H1 (cell line): ENCODE measurements around the gene CFAP74.

Experiments used
- CTCF ChIP-seq, 3 experiments: IDR thresholded peaks; 1 replicate in 2 of 3; 2 replicates in 1 of 3; pipeline versions ENCODE4 v1.5.1 to v1.6.1; 2011; ENCODE audit warnings: low read length in 3 of 3, mild to moderate bottlenecking in 3 of 3, inconsistent platforms in 2 of 3, low read depth in 1 of 3, moderate library complexity in 1 of 3; ENCODE audit not compliant: insufficient read depth in 1 of 3; ENCODE audit errors: control extremely low read depth in 1 of 3
- EP300 ChIP-seq, 2 experiments: IDR thresholded peaks; 1 replicate in 1 of 2; 2 replicates in 1 of 2; pipeline ENCODE4 v1.6.1; 2011 to 2012; ENCODE audit warnings: low read depth in 2 of 2, low read length in 2 of 2, mild to moderate bottlenecking in 2 of 2, borderline replicate concordance in 1 of 2, inconsistent platforms in 1 of 2, moderate library complexity in 1 of 2
- JUN ChIP-seq: IDR thresholded peaks from 2 replicates; pipeline ENCODE4 v1.6.1; 2011; ENCODE audit warnings: low read depth, mild to moderate bottlenecking, improper control_type of control experiment, low read length
- JUND ChIP-seq: IDR thresholded peaks from 2 replicates; pipeline ENCODE4 v1.6.1; 2011; ENCODE audit warnings: mild to moderate bottlenecking, improper control_type of control experiment, low read length
- MAFK ChIP-seq: IDR thresholded peaks from 2 replicates; pipeline ENCODE4 v1.6.1; 2012; ENCODE audit warnings: low read depth, mild to moderate bottlenecking, improper control_type of control experiment, low read length
- NRF1 ChIP-seq: IDR thresholded peaks from 2 replicates; pipeline ENCODE4 v1.6.1; 2011; ENCODE audit warnings: mild to moderate bottlenecking, low read depth, low read length, improper control_type of control experiment
- POLR2AphosphoS5 ChIP-seq: IDR thresholded peaks from 2 replicates; pipeline ENCODE4 v1.6.1; 2011; ENCODE audit warnings: low read depth, low read length
- TCF12 ChIP-seq: IDR thresholded peaks from 2 replicates; pipeline ENCODE4 v1.6.1; 2011; ENCODE audit warnings: low read depth, mild to moderate bottlenecking, low read length

- TF ChIP-seq MAFK (no peak), CTCF (IDR thresholded peaks at IDR 0.05; ENCODE audit: control extremely low read depth in 1 of 3, insufficient read depth in 1 of 3, low read depth in 1 of 3, low read length in 3 of 3) (no peak), NRF1 (no peak), EP300 (IDR thresholded peaks at IDR 0.05; ENCODE audit: borderline replicate concordance in 1 of 2, low read depth in 2 of 2, low read length in 2 of 2) (no peak), TCF12 (no peak), JUND (no peak), POLR2AphosphoS5 (no peak), JUN (no peak)
Measured at GRCh38 chr1:1889847-1890505, 113.6 kb downstream of the CFAP74 start.
